Ishikawa (cell line): ENCODE data around the gene RNF183.

ENCODE experiments used
- CEBPB ChIP-seq: IDR thresholded peaks from 2 replicates; pipeline ENCODE4 v1.6.1; 2012
- CREB1 ChIP-seq: IDR thresholded peaks from 2 replicates; pipeline ENCODE4 v1.6.1; 2012; ENCODE audit warnings: low read depth
- EGR1 ChIP-seq: IDR thresholded peaks from 2 replicates; pipeline ENCODE4 v1.6.1; 2012
- EP300 ChIP-seq: IDR thresholded peaks from 2 replicates; pipeline ENCODE4 v1.6.1; 2012; ENCODE audit warnings: borderline replicate concordance
- FOXM1 ChIP-seq: IDR thresholded peaks from 2 replicates; pipeline ENCODE4 v1.6.1; 2012; ENCODE audit warnings: low read depth, borderline replicate concordance
- NFIC ChIP-seq: IDR thresholded peaks from 2 replicates; pipeline ENCODE4 v1.6.1; 2012
- RAD21 ChIP-seq: IDR thresholded peaks from 2 replicates; pipeline ENCODE4 v1.6.1; 2012; ENCODE audit warnings: low read depth
- TAF1 ChIP-seq: IDR thresholded peaks from 2 replicates; pipeline ENCODE4 v1.6.1; 2012; ENCODE audit warnings: low read depth, mild to moderate bottlenecking
- TCF12 ChIP-seq: IDR thresholded peaks from 2 replicates; pipeline ENCODE4 v1.6.1; 2012; ENCODE audit warnings: low read depth
- TEAD4 ChIP-seq: IDR thresholded peaks from 2 replicates; pipeline ENCODE4 v1.6.1; 2012
- USF1 ChIP-seq: IDR thresholded peaks from 2 replicates; pipeline ENCODE4 v1.6.1; 2012
- YY1 ChIP-seq: IDR thresholded peaks from 2 replicates; pipeline ENCODE4 v1.6.1; 2012; ENCODE audit warnings: low read depth
- ZBTB7A ChIP-seq: IDR thresholded peaks from 2 replicates; pipeline ENCODE4 v1.6.1; 2012; ENCODE audit warnings: low read depth
- TF ChIP-seq, protein P1 (sequence below): IDR thresholded peaks from 2 replicates; pipeline ENCODE4 v1.6.1; 2012; ENCODE audit warnings: low read depth, mild to moderate bottlenecking
- TF ChIP-seq, protein P2 (sequence below): IDR thresholded peaks from 2 replicates; pipeline ENCODE4 v1.6.1; 2012

Gene RNF183

DNA sequence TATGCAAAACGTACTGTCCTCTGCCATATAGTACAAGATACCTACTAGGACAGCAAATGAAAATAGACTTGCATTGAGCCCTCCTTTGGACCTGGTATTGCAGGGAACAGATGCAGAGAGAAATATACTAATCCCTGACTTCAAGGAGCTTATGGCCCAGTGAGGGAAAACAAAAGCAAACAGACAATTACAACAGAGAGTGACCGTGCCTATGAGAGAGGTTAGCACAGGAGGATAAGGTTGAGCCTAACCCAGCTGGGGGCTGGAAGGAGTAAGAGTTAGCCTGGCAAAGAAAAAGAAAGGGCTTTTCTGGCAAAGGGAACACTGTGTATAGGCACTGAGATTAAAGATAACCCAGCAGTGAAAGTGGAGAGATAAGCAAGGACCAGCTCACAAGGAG lies 33.3 kb downstream of the RNF183 start:
- TF ChIP-seq CREB1, result no peak
- TF ChIP-seq, protein P1, sequence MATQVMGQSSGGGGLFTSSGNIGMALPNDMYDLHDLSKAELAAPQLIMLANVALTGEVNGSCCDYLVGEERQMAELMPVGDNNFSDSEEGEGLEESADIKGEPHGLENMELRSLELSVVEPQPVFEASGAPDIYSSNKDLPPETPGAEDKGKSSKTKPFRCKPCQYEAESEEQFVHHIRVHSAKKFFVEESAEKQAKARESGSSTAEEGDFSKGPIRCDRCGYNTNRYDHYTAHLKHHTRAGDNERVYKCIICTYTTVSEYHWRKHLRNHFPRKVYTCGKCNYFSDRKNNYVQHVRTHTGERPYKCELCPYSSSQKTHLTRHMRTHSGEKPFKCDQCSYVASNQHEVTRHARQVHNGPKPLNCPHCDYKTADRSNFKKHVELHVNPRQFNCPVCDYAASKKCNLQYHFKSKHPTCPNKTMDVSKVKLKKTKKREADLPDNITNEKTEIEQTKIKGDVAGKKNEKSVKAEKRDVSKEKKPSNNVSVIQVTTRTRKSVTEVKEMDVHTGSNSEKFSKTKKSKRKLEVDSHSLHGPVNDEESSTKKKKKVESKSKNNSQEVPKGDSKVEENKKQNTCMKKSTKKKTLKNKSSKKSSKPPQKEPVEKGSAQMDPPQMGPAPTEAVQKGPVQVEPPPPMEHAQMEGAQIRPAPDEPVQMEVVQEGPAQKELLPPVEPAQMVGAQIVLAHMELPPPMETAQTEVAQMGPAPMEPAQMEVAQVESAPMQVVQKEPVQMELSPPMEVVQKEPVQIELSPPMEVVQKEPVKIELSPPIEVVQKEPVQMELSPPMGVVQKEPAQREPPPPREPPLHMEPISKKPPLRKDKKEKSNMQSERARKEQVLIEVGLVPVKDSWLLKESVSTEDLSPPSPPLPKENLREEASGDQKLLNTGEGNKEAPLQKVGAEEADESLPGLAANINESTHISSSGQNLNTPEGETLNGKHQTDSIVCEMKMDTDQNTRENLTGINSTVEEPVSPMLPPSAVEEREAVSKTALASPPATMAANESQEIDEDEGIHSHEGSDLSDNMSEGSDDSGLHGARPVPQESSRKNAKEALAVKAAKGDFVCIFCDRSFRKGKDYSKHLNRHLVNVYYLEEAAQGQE, result no peak
- no peak for TF ChIP-seq TEAD4
- no peak for TF ChIP-seq RAD21
- TF ChIP-seq YY1, result no peak
- no peak for TF ChIP-seq TAF1
- TF ChIP-seq EP300, result no peak
- no peak for TF ChIP-seq FOXM1
- TF ChIP-seq NFIC, result no peak
- no peak for TF ChIP-seq USF1
- no peak for TF ChIP-seq EGR1
- TF ChIP-seq, protein P2, sequence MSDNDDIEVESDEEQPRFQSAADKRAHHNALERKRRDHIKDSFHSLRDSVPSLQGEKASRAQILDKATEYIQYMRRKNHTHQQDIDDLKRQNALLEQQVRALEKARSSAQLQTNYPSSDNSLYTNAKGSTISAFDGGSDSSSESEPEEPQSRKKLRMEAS, result no peak

DNA sequence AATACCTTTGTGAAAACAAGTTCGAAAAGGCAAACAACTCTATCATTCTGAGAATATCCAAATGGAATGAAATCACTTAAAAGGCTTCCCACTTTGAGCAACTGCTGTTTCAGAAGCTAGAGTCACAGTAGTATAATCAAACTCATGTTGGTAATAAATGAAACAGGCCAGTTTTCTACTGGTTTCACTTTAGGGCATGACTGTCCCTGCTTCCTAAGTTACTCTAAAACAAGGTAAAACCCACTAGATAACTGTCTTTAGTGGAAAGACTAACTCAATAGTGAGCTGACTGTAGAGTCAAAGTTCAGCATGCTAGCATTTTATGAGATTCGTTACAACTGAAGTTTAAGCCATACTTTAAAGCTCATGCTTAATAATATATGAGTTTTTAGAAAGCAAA lies 33.8 kb downstream of the RNF183 start:
- TF ChIP-seq EGR1, result no peak
- TF ChIP-seq TCF12, result no peak

- no peak for TF ChIP-seq RAD21
Observed at GRCh38 chr9:113267911-113268566, 35.1 kb downstream of the RNF183 start.

DNA sequence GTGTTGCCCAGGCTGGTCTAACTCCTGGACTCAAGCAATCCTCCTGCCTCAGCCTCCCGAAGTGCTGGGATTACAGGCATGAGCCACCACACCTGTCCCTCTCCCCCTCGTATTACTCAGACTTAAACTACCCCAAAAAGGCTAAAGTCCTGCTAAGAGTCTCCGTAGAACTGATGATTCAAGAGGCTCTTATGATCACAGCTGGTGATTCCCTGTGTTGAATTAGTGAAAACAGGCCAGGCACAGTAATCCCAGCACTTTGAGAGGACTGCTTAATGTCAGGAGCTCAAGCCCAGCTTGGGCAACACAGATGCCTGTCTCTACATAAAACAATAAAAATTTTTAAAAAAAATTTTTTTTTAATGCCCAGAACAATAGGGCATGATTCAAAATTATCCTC lies 37.0 kb downstream of the RNF183 start:
- TF ChIP-seq, protein P1, result no peak

GRCh38 chr9:113261917-113262671 lies 41.1 kb downstream of the RNF183 start:
- TF ChIP-seq, protein P1, result no peak
- TF ChIP-seq TCF12 (no peak), USF1 (no peak), EGR1 (no peak), YY1 (no peak), TAF1 (no peak)

DNA sequence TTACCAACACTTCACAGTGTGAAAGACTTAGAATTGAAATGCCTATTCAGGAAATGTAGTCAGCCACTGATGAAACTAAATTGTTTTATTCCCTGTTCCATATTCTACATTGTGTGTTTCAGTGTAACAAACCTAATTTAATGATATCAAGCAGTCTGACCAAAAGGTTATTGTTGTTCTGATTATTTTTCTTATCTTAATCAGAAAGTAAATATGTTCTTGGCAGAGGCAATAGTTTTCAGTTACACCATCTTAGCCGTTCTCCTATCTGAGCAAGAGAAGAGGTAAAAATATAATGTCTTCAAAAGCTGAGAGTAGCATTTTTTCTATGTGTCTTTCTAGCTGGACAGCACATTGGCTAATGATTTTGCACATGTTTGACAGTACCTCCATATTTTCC lies 44.9 kb downstream of the RNF183 start:
- TF ChIP-seq YY1, result no peak
- no peak for TF ChIP-seq TEAD4
- no peak for TF ChIP-seq ZBTB7A
- TF ChIP-seq CEBPB, result no peak
- TF ChIP-seq RAD21, result no peak
- TF ChIP-seq, protein P1, result no peak
- TF ChIP-seq FOXM1, result no peak
- no peak for TF ChIP-seq USF1
- TF ChIP-seq CREB1, result no peak
- TF ChIP-seq NFIC, result no peak
- no peak for TF ChIP-seq EP300
- TF ChIP-seq TAF1, result no peak
- no peak for TF ChIP-seq EGR1
- TF ChIP-seq, protein P2, result no peak
